Measurements from ENCODE around the gene SORBS1. TPM values are rescaled to one million over a fixed set of nuclear protein-coding genes. Genes with fewer than 3 reads are reported as not detected.

SORBS1 gene
- total RNA-seq, 1 experiment from 2014 or later, result 4.1 TPM

DNA sequence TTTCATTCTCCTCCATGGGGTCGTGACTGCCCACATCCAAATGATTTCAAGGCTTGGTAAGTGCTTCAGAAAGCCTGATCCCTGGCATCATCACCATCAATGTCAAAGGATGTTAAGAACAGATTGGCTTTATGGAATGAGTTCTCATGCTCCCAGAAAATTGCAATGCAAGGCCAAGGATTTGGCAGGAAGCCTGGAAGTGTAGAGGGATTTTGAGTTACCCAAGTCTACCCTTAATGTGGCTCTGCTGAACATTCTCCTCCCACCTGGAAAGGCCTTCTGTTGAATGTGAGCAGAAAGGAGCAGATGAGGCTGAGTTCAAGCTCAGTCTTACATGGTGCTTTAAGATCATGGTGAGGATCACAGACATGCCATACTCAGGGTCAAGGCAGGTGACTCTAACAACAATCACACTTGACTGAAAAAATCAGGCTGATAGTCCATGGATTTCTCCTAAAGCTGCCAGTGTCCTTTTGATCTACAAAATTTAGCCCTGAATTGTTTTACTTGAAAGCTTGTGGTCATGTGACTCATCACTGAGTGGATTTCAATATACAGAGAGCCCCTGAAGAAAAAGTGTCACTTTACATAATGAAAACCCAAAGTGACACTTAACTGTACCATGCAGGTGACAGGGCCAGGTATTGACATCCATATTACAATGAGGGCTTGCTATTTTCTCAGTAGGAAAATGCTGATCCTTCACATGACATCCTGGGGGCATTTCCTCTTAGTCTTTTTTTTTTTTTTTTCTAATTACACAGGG, 159.3 kb downstream of the SORBS1 start:
- Histone ChIP-seq H3K4me3 (ENCODE audit: low read length) (no peak overlapping the region), H4K20me1 (ENCODE audit: low read length) (no peaks in the 10 kb centered on the region), H3K27me3 (ENCODE audit: low read length) (no peaks in the 10 kb centered on the region), H3K36me3 (ENCODE audit: low read depth, low read length) (no peaks in the 10 kb centered on the region), H3K4me1 (ENCODE audit: insufficient read depth, low read length) (peaks cover 17% of the 10 kb centered on the region), H3K27ac (ENCODE audit: low read length) (no peak overlapping the region), H2AFZ (ENCODE audit: low read length) (no peak overlapping the region), H3K79me2 (ENCODE audit: low read length) (no peaks in the 10 kb centered on the region), H3K9me3 (ENCODE audit: low read length) (no peaks in the 10 kb centered on the region), H3K4me2 (ENCODE audit: low read length) (no peak overlapping the region), H3F3A (ENCODE audit: low read length, unreplicated experiment) (no peaks in the 10 kb centered on the region), H3K9me2 (replicated peaks; ENCODE audit: low read length) (no peaks in the 10 kb centered on the region), H3K9ac (ENCODE audit: low read length) (no peak overlapping the region)
- peak; percentile 18 for ATAC-seq
- BruUV-seq (replicated peaks), result no TSS peak
- CTCF ChIA-PET, result no interaction called here
- DNase-seq, result peak; percentile 35
- intact Hi-C loops (cut with micrococcal nuclease), result no loop called here
- POLR2A ChIA-PET (ENCODE audit: unreplicated experiment), result interaction anchor here (0.8 kb wide), 1 partner anchor 75 kb away, joined by 39 read pairs; no protein-coding TSS in a partner anchor
- no peak for TF ChIP-seq EZH2 (IDR thresholded peaks at IDR 0.05; ENCODE audit: low read length, unreplicated experiment)
- TF ChIP-seq, protein P1, sequence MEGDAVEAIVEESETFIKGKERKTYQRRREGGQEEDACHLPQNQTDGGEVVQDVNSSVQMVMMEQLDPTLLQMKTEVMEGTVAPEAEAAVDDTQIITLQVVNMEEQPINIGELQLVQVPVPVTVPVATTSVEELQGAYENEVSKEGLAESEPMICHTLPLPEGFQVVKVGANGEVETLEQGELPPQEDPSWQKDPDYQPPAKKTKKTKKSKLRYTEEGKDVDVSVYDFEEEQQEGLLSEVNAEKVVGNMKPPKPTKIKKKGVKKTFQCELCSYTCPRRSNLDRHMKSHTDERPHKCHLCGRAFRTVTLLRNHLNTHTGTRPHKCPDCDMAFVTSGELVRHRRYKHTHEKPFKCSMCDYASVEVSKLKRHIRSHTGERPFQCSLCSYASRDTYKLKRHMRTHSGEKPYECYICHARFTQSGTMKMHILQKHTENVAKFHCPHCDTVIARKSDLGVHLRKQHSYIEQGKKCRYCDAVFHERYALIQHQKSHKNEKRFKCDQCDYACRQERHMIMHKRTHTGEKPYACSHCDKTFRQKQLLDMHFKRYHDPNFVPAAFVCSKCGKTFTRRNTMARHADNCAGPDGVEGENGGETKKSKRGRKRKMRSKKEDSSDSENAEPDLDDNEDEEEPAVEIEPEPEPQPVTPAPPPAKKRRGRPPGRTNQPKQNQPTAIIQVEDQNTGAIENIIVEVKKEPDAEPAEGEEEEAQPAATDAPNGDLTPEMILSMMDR (conservative IDR thresholded peaks at IDR 0.05; ENCODE audit: low read depth, low read length), result no peak
- TF ChIP-seq EZH2phosphoT487 (IDR thresholded peaks at IDR 0.05; ENCODE audit: borderline replicate concordance, low read length), result no peak

DNA sequence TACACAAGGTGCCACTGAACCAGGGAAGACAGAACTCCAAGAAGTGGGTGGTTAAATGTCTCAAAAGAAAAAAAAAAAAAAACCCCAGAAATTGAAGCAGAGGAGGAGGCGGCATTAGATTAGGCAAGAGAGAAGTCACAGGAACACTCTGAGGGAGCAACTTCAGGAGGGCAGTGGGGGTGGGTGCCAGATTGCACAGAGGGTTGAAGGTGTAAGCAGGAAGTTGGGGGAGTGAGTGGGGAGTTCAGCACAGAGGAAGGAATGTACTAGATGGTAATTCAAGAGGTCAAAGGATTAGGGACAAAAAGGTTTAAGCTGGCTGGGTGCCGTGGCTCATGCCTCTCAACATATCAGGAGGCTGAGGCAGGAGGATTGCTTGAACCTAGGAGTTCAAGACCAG, 160.4 kb downstream of the SORBS1 start:
- no peaks in the 10 kb centered on the region for H3K27me3 ChIP-seq (ENCODE audit: low read length)
- ChIA-PET POLR2A (ENCODE audit: unreplicated experiment) (no interaction called here), CTCF (no interaction called here)
- DNase-seq (no peak), ATAC-seq (no peak)
- no peak overlapping the region for H2AFZ ChIP-seq (ENCODE audit: low read length)
- no peaks in the 10 kb centered on the region for H3F3A ChIP-seq (ENCODE audit: low read length, unreplicated experiment)
- no peak overlapping the region for H3K4me2 ChIP-seq (ENCODE audit: low read length)
- intact Hi-C loops (cut with micrococcal nuclease), result no loop called here
- H3K79me2 ChIP-seq (ENCODE audit: low read length), result no peaks in the 10 kb centered on the region
- BruUV-seq (replicated peaks), result no TSS peak
- no peak overlapping the region for H3K27ac ChIP-seq (ENCODE audit: low read length)
- no peak overlapping the region for H3K9ac ChIP-seq (ENCODE audit: low read length)
- no peaks in the 10 kb centered on the region for H3K36me3 ChIP-seq (ENCODE audit: low read depth, low read length)
- H3K4me1 ChIP-seq (ENCODE audit: insufficient read depth, low read length), result peaks cover 12% of the 10 kb centered on the region; the same call in 1 of the 2 replicates
- H3K9me2 ChIP-seq (replicated peaks; ENCODE audit: low read length), result no peaks in the 10 kb centered on the region
- H4K20me1 ChIP-seq (ENCODE audit: low read length), result no peaks in the 10 kb centered on the region
- H3K9me3 ChIP-seq (ENCODE audit: low read length), result no peaks in the 10 kb centered on the region
- H3K4me3 ChIP-seq (ENCODE audit: low read length), result no peak overlapping the region
- TF ChIP-seq EZH2 (IDR thresholded peaks at IDR 0.05; ENCODE audit: low read length, unreplicated experiment), result no peak
- TF ChIP-seq, protein P1 (conservative IDR thresholded peaks at IDR 0.05; ENCODE audit: low read depth, low read length), result no peak
- no peak for TF ChIP-seq EZH2phosphoT487 (IDR thresholded peaks at IDR 0.05; ENCODE audit: borderline replicate concordance, low read length)

DNA sequence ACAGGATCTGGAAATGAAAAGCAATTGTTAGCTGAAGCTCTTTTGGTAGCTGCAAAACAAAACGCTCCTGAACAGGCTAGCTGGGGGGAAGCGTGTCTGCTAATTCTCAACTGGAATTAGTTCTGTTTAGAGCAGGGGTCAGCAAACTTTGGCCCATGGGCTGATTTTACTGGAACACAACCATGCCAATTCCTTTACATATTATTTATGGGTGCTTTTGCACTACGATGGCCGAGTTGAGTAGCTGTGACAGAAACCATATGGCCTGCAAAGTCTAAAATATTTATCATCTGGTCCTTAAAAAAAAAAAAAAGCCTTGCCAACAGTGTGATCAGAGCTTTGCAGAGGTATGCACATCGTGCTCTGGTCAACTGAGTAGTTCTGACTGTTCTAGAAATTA, 162.0 kb downstream of the SORBS1 start:
- H3K79me2 ChIP-seq (ENCODE audit: low read length), result no peaks in the 10 kb centered on the region
- ChIA-PET CTCF (no interaction called here), POLR2A (ENCODE audit: unreplicated experiment) (no interaction called here)
- H3K4me3 ChIP-seq (ENCODE audit: low read length), result no peak overlapping the region
- H4K20me1 ChIP-seq (ENCODE audit: low read length), result no peaks in the 10 kb centered on the region
- H2AFZ ChIP-seq (ENCODE audit: low read length), result no peak overlapping the region
- H3K9me3 ChIP-seq (ENCODE audit: low read length), result no peaks in the 10 kb centered on the region
- no peaks in the 10 kb centered on the region for H3K9me2 ChIP-seq (replicated peaks; ENCODE audit: low read length)
- DNase-seq, result no peak
- intact Hi-C loops (cut with micrococcal nuclease), result no loop called here
- H3K4me1 ChIP-seq (ENCODE audit: insufficient read depth, low read length), result peaks cover 24% of the 10 kb centered on the region
- no peaks in the 10 kb centered on the region for H3K27me3 ChIP-seq (ENCODE audit: low read length)
- no peak overlapping the region for H3K4me2 ChIP-seq (ENCODE audit: low read length)
- H3K27ac ChIP-seq (ENCODE audit: low read length), result no peak overlapping the region
- H3K36me3 ChIP-seq (ENCODE audit: low read depth, low read length), result no peaks in the 10 kb centered on the region
- TF ChIP-seq, protein P1 (conservative IDR thresholded peaks at IDR 0.05; ENCODE audit: low read depth, low read length), result no peak
- TF ChIP-seq EZH2phosphoT487 (IDR thresholded peaks at IDR 0.05; ENCODE audit: borderline replicate concordance, low read length) (no peak), EZH2 (IDR thresholded peaks at IDR 0.05; ENCODE audit: low read length, unreplicated experiment) (no peak)
- no peak overlapping the region for H3K9ac ChIP-seq (ENCODE audit: low read length)
- no TSS peak for BruUV-seq (replicated peaks)
- no peak for ATAC-seq
- peaks cover 3% of the 10 kb centered on the region for H3F3A ChIP-seq (ENCODE audit: low read length, unreplicated experiment)
